Neural progenitor cell (in vitro differentiated cells): ENCODE data around the gene ATAD3B.

Source experiments
- CTCF ChIP-seq: fragments of 200-600 bp; sonication (generic); IDR thresholded peaks from 2 replicates; pipeline ENCODE4 v1.5.1; 2017; ENCODE audit warnings: antibody characterized with exemption, mild to moderate bottlenecking
- EZH2 ChIP-seq: fragments of 200-600 bp; sonication (generic); IDR thresholded peaks from 2 replicates; pipeline ENCODE4 v1.6.1; 2017; ENCODE audit warnings: antibody characterized with exemption, mild to moderate bottlenecking, moderate library complexity
- EZH2phosphoT487 ChIP-seq: fragments of 200-600 bp; sonication (generic); IDR thresholded peaks from 2 replicates; pipeline ENCODE4 v1.6.1; 2017; ENCODE audit warnings: antibody characterized with exemption

- TF ChIP-seq CTCF (no peak), EZH2 (no peak), EZH2phosphoT487 (no peak)
Measured at GRCh38 chr1:1540090-1540817, 68.7 kb downstream of the ATAD3B start, which contains the start of gene TMEM240.
